T-helper 1 cell treated with Interleukin-12 subunit alpha and Interleukin-12 subunit beta and Interleukin-4 antibody, amounts not matched to agents 30 μg/mL and 1 μg/mL, for 36 hours (primary cell): ENCODE measurements around the gene CCR5AS.
"Not testable (repeated sequence)": the region's sequence is repeated elsewhere in the genome, so short reads cannot be mapped to it uniquely, and the experiment has no call there.

Experiments
- H3K27ac Mint-ChIP-seq: one replicate; pipeline ENCODE4 v1.8.0; 2021; ENCODE audit warnings: mild to moderate bottlenecking, mixed read lengths
- H3K27me3 Mint-ChIP-seq: one replicate; pipeline ENCODE4 v1.8.0; 2021; ENCODE audit warnings: low read depth, mixed read lengths
- H3K36me3 Mint-ChIP-seq: one replicate; pipeline ENCODE4 v1.8.0; 2021; ENCODE audit warnings: low read depth, mixed read lengths
- H3K4me1 Mint-ChIP-seq: one replicate; pipeline ENCODE4 v1.8.0; 2021; ENCODE audit warnings: low read depth, mixed read lengths
- H3K4me3 Mint-ChIP-seq: one replicate; pipeline ENCODE4 v1.8.0; 2021; ENCODE audit warnings: mild to moderate bottlenecking, moderate library complexity, mixed read lengths
- H3K9me3 Mint-ChIP-seq: one replicate; pipeline ENCODE4 v1.8.0; 2021; ENCODE audit warnings: mixed read lengths

The CCR5AS gene

DNA sequence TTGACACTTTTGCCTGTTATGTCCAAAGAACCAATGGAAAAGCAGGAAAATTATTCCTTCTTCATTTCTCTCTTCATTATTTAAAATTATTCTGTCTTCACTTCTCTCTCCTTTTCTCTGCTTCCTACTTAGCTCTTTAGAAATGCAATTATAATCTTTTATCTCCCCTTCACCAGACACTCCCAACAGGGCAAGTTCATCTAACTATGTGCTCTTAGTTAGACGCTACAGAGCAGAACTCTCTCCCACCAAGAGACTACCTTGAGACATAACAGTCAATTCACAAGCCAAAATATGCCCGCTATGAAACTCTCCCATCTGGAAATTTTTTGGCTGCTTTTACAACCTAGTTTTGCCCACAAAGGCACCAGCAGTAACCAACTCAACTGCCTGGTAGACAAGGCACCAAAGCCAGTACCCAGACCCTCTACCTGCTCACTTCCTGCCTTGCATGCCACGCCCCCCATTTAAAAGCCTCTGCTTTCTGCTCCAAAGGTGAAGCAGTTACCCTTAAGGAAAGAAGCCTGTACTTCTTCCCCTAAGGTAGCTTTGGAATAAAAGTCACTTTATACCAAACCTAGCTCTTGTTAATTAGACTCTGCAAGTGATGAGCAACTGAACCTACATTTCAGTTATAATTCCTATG, 28.3 kb upstream of the CCR5AS start:
- Mint-ChIP-seq H3K36me3 (peaks cover 2% of the 10 kb centered on the region), H3K9me3 (no peaks in the 10 kb centered on the region), H3K4me3 (no peak overlapping the region), H3K27me3 (peaks cover 12% of the 10 kb centered on the region), H3K27ac (no peak overlapping the region), H3K4me1 (peaks cover 9% of the 10 kb centered on the region)

DNA sequence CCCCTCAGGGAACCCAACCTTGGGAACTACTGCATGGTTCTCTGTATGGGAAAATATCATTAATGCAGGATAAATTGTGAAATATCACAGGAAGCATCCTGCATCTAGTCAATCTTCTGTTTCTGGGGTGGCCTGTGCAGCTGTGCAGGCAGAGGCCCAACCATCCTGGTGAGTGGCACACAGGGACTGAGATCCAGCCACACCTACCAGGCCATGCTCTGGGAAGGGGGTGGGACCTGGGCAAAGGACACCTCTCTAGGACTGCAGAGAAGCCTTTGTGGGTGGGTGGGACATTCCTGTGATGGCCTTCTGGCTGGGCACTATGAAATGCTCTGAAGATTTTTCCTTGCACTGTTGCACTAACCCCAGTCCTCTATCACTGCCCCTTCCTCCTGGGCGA, 27.0 kb upstream of the CCR5AS start:
- Mint-ChIP-seq H3K4me3 (no peak overlapping the region), H3K27ac (no peak overlapping the region), H3K27me3 (peaks cover 16% of the 10 kb centered on the region)

DNA sequence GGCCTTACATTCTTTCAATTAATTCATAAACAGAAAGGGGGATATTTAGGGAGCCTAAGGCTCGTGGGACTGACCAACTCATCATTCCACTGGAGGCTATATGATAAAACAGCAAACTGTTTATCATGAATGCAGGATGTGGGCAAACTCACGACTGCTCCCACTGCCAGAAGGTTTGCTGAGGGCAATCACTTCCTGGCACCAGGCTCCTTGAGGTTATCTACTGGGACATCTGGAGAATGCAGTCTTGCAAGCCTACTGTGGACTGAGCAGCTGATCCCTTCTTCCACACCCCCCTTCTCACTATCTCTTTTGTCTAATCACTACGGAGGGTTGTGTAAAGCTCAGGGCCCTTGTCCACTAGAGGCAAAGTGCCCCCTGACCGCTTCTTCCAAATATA, 26.3 kb upstream of the CCR5AS start:
- peaks cover 18% of the 10 kb centered on the region for H3K27me3 Mint-ChIP-seq
- H3K4me1 Mint-ChIP-seq, H3K9me3 Mint-ChIP-seq, H3K27ac Mint-ChIP-seq, H3K4me3 Mint-ChIP-seq, H3K36me3 Mint-ChIP-seq: not testable (repeated sequence)

More for the DNA sequence above, 27.0 kb upstream of the CCR5AS start:
- Mint-ChIP-seq H3K4me1 (peaks cover 7% of the 10 kb centered on the region), H3K36me3 (peaks cover 2% of the 10 kb centered on the region), H3K9me3 (no peaks in the 10 kb centered on the region)

DNA sequence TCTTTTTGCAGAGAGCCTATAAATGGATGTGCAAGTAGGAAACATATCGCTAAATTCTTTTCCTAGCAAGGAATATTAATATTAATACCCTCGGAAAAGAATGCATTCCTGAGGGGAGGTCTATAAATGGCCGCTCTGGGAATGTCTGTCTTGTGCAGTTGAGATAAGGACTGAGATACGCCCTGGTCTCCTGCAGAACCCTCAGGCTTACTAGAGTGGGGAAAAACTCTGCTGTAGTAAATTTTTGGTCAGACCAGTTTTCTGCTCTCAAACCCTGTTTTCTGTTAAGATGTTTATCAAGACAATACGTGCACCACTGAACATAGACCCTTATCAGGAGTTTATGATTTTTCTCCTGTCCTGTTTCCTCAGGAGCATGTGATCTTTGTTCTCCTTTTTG, 25.0 kb upstream of the CCR5AS start:
- peaks cover 24% of the 10 kb centered on the region for H3K27me3 Mint-ChIP-seq
- H3K9me3 Mint-ChIP-seq, H3K27ac Mint-ChIP-seq, H3K4me3 Mint-ChIP-seq, H3K4me1 Mint-ChIP-seq, H3K36me3 Mint-ChIP-seq: not testable (repeated sequence)

DNA sequence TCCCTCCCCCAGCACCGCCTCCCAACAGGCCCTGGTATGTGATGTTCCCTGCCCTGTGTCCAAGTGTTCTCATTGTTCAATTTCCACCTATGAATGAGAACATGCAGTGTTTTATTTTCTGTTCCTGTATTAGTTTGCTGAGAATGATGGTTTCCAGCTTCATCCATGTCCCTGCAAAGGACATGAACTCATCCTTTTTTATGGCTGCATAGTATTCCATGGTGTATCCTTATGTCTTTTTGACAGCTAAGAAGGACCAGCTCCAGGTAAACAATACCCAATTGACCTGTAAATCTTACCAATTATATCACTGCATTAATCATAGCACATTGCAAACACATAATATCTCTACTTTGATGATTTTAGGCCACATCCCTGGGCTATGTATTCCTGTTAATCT, 24.0 kb upstream of the CCR5AS start:
- Mint-ChIP-seq H3K27me3 (peaks cover 24% of the 10 kb centered on the region), H3K4me1 (peaks cover 15% of the 10 kb centered on the region)
- H3K36me3 Mint-ChIP-seq, H3K27ac Mint-ChIP-seq, H3K4me3 Mint-ChIP-seq, H3K9me3 Mint-ChIP-seq: not testable (repeated sequence)

DNA sequence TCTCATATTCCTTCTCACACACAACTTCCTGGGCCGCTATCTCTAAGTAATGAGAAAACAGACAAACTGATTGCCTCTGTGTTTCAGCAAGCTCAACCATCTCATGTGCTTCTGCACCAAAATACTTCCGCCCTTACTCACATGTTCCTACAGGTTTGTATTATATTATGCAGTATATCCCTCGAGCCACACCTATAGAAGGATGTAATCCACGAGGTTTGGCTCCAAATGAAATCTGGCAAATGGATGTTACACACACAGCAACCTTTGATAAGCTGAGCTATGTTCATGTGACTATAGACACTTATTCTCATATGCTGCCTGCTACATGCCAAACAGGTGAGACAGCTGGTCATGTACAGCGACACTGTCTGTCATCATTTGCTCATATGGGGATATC, 22.8 kb upstream of the CCR5AS start:
- no peak overlapping the region for H3K27ac Mint-ChIP-seq
- peaks cover 15% of the 10 kb centered on the region for H3K4me1 Mint-ChIP-seq
- H3K9me3 Mint-ChIP-seq, result no peaks in the 10 kb centered on the region
- peaks cover 17% of the 10 kb centered on the region for H3K27me3 Mint-ChIP-seq
- H3K4me3 Mint-ChIP-seq, result no peak overlapping the region
- H3K36me3 Mint-ChIP-seq, result no peaks in the 10 kb centered on the region

DNA sequence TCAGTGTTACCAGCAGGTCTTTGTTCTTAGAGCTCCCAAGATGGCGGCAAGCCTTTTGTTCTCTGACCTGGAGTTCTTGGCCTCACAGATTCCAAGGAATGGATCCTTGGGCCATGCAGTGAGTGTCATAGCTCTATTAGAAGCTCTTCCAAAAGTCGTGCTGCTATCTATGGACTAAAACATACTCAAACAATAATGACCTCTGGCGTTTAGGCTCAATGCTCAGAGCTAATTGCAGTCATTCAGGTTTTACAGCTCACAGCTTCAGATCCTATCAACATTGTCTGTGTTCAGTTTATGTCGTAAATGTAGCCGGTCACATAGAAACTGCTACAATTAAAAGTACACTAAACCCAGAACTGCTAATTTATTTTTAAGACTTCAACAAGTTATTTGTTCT, 22.4 kb upstream of the CCR5AS start:
- Mint-ChIP-seq H3K4me1 (peaks cover 15% of the 10 kb centered on the region), H3K27ac (no peak overlapping the region), H3K4me3 (no peak overlapping the region), H3K9me3 (no peaks in the 10 kb centered on the region), H3K36me3 (no peaks in the 10 kb centered on the region), H3K27me3 (peaks cover 17% of the 10 kb centered on the region)

DNA sequence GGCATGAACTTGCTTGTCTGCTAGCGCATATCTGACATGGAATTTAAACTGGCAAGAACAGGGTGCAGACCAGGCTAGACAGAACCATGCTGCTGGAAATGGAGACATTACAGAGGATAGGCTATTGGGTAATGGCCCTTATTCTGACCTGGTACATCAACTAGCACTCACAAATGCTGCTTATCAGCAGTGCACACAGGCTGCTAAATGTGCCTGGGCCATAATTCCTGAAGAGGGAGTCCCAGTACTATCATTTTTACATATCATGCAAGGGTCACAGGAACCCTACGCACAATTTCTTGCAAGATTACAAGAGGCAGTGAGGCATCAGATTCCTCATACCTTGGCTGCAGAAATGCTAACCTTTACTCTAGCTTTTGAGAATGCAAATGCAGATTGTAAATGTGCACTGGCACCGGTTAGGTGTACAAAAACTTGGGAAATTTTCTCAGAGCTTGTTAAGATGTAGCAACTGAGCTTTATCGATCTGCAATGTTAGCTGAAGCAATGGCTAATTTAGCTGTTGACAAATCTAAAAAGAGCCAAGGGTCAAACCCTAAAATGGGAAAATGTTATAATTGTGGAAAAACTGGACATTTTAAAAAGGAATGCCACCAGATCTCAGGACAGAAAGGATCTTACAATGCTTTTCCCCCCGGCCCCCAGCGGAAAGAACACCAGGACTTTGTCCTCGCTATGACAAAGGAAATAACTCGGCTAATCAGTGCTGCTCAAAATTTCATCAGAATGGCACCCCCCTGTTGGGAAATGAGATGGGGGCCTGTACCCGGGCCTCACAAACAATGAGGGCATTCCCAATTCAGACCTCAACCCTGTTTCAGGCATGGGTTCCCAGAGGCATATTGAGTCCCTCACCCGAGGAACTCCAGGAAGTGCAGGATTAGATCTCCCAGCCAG, 21.3 kb upstream of the CCR5AS start:
- Mint-ChIP-seq H3K9me3 (no peaks in the 10 kb centered on the region), H3K4me3 (no peak overlapping the region), H3K27ac (no peak overlapping the region), H3K27me3 (peaks cover 17% of the 10 kb centered on the region), H3K36me3 (no peaks in the 10 kb centered on the region), H3K4me1 (peaks cover 11% of the 10 kb centered on the region)

DNA sequence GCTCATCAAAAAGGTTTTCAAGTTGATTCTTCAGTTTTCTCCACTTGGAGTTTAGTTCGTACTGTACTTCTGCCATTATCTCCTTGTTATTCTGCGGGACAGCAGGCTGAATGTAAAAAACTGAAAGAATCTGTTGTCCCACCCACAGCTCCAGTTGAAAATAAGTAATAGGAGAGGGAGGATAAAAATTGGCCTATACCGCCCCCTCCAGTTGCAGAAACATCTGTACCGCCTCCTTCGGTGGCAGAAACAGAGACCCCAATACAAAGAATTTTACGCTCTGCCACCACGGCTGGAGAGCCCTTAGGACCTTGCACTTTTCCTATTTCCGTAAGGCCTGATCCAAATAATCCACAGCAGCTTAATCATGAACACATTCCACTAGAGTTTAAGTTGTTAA, 20.5 kb upstream of the CCR5AS start:
- not testable (repeated sequence) for H3K4me1 Mint-ChIP-seq, H3K27ac Mint-ChIP-seq, H3K9me3 Mint-ChIP-seq, H3K36me3 Mint-ChIP-seq, H3K4me3 Mint-ChIP-seq
- H3K27me3 Mint-ChIP-seq, result peaks cover 15% of the 10 kb centered on the region

DNA sequence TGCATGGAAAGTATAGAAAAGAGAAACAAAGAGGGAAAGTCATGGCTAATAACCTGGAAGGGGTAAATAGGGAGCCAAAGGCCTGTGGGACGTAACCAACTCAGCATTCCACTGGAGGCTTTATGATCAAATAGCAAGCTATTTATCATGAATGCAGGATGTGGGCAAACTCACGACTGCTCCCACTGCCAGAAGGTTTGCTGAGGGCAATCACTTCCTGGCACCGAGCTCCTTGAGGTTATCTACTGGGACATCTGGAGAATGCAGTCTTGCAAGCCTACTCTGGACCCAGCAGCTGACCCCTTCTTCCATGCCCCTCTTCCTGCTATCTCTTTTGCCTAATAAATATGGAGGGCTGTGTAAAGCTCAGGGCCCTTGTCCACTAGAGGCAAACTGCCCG, 19.6 kb upstream of the CCR5AS start:
- H3K27me3 Mint-ChIP-seq, result peaks cover 12% of the 10 kb centered on the region
- not testable (repeated sequence) for H3K4me1 Mint-ChIP-seq, H3K9me3 Mint-ChIP-seq, H3K4me3 Mint-ChIP-seq, H3K36me3 Mint-ChIP-seq, H3K27ac Mint-ChIP-seq

DNA sequence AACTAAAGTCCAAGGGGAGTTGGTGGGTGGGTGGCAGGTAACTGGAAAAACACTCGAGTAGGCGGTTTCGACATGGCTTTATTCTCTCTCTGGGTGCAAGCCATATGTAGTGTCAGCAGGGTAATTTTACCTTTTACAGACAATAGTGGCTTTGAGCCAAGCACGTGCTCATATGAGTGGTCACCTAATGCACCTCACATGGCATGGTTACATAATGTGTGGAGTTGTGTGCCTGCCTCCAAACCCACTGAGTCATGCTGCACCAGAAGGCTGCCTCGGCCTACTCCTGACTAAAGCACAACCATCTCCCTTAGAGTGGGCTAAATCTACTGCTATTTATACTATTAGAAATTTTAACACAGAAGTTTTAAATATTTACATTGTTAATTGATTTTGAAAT, 16.7 kb upstream of the CCR5AS start:
- H3K27me3 Mint-ChIP-seq, result peaks cover 8% of the 10 kb centered on the region
- H3K4me1 Mint-ChIP-seq, result peaks cover 9% of the 10 kb centered on the region
- H3K27ac Mint-ChIP-seq, result no peak overlapping the region
- H3K9me3 Mint-ChIP-seq, result no peaks in the 10 kb centered on the region
- H3K4me3 Mint-ChIP-seq, result no peak overlapping the region
- no peaks in the 10 kb centered on the region for H3K36me3 Mint-ChIP-seq

DNA sequence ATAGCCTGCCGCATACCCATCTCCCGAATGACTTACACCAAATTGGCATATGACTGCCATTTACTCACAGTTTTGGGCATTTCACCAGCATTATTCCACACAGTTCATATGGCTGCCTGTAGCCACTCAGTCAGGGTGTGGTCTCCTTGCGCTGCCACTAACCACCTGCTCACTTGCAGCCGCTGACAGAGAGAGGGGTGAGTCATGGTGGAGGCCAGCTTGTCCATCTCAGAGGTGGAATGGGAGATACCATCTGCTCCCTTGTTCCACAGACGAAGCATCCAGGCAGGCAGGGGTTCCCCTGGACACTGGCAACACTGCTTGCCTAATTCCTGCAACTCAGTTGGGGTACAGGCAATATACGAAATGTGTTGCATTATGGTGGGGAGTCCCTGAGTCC, 15.8 kb upstream of the CCR5AS start:
- no peaks in the 10 kb centered on the region for H3K9me3 Mint-ChIP-seq
- H3K36me3 Mint-ChIP-seq, result no peaks in the 10 kb centered on the region
- H3K27ac Mint-ChIP-seq, result no peak overlapping the region
- peaks cover 9% of the 10 kb centered on the region for H3K4me1 Mint-ChIP-seq
- H3K27me3 Mint-ChIP-seq, result peaks cover under 1% of the 10 kb centered on the region
- no peak overlapping the region for H3K4me3 Mint-ChIP-seq

DNA sequence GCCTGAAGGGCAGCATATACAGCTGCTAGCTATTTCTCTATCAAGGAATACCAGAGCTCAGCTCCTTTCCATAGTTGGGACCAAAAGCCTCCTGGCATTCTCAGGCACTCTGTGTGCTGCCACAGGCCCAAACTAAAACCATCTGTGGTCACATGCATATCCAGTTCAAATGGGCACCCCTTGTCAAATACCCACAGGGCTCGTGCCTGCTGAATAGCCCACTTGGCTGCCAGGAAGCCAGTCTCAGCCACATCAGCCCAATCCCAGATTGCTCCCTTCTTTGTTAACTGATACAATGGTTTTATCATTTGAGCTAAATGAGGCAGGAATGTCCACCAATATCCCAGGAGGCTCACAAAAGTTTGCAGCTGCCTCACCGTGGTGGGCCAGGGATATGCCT, 14.1 kb upstream of the CCR5AS start:
- Mint-ChIP-seq H3K9me3 (no peaks in the 10 kb centered on the region), H3K36me3 (no peaks in the 10 kb centered on the region), H3K27ac (no peak overlapping the region), H3K4me3 (no peak overlapping the region), H3K27me3 (no peaks in the 10 kb centered on the region), H3K4me1 (no peaks in the 10 kb centered on the region)

DNA sequence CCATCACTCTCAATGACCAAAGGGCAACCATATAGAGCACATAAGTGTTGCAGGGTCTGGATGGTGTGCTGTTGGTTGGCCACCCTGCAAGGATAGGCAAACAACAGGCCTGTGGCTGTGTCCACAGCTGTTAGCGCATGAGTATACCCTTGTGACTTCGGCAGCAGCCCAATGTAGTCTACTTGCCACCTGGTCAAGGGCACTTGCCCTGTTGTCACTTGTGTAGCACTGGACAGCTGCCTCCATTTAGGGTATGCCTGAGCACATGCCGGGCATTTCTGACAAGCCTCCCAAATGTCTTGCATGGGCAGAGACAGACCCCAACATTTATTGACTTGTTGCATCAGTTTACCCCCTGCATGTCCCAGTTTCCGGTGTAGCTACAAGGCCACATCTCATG, 12.9 kb upstream of the CCR5AS start:
- Mint-ChIP-seq H3K27ac (no peak overlapping the region), H3K4me3 (no peak overlapping the region), H3K4me1 (no peaks in the 10 kb centered on the region), H3K36me3 (no peaks in the 10 kb centered on the region), H3K27me3 (peaks cover 2% of the 10 kb centered on the region), H3K9me3 (no peaks in the 10 kb centered on the region)

DNA sequence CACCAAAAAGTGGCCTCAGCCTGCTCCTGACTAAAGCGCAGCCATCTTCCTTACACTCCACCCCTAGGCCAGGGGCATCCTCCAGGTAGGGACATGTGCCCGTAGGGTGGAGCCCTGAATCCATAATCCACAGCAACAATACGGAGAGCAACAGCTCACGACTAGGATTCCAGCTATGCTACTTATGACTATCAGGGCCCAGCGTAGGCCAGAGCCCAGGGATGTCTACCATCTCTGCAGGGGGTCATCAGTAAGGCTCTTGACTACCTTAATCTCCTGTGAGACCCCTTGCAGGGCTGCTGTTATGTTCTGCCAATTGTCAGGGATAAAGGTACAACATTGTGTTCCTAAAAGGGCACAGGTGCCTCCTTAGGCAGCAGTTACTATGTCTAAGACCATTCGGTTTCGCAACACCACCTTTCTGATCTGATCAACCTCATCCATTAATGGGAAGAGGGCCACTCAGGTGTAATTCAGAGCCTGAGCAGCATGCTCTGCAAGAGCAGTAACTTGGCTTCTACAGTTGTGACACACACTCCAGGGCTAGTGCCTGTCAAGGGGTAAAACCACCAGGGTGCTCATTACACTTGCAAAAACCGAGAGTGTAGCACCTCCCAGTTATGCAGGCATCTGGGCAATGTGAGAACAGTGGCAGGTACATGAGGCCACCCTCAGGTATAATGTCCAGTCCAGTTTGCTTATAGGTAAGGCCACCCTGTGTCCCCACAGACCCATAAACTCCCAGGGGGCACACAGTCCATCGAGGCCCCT, 11.2 kb upstream of the CCR5AS start:
- no peaks in the 10 kb centered on the region for H3K9me3 Mint-ChIP-seq
- no peak overlapping the region for H3K27ac Mint-ChIP-seq
- H3K27me3 Mint-ChIP-seq, result peaks cover 5% of the 10 kb centered on the region
- H3K4me3 Mint-ChIP-seq, result no peak overlapping the region
- no peaks in the 10 kb centered on the region for H3K4me1 Mint-ChIP-seq
- no peaks in the 10 kb centered on the region for H3K36me3 Mint-ChIP-seq
